GM12872 (cell line): ENCODE data around the gene RYR1.

Experiments
- TF ChIP-seq, protein P1 (sequence below): IDR thresholded peaks from 3 replicates; pipeline ENCODE4 v1.5.1; 2011; ENCODE audit warnings: low read depth, mild to moderate bottlenecking, low read length, moderate library complexity; ENCODE audit not compliant: insufficient read depth

RYR1 gene

DNA sequence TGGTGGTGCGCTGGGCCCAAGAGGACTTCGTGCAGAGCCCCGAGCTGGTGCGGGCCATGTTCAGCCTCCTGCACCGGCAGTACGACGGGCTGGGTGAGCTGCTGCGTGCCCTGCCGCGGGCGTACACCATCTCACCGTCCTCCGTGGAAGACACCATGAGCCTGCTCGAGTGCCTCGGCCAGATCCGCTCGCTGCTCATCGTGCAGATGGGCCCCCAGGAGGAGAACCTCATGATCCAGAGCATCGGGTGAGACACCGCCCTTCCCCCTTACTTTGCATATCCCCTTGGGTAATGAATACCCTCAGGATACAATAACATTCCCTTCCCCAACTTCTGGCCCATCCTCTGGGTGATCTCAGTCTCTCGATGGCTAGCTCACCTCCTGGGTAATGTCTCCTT, 60.9 kb downstream of the RYR1 start:
- TF ChIP-seq, protein P1, sequence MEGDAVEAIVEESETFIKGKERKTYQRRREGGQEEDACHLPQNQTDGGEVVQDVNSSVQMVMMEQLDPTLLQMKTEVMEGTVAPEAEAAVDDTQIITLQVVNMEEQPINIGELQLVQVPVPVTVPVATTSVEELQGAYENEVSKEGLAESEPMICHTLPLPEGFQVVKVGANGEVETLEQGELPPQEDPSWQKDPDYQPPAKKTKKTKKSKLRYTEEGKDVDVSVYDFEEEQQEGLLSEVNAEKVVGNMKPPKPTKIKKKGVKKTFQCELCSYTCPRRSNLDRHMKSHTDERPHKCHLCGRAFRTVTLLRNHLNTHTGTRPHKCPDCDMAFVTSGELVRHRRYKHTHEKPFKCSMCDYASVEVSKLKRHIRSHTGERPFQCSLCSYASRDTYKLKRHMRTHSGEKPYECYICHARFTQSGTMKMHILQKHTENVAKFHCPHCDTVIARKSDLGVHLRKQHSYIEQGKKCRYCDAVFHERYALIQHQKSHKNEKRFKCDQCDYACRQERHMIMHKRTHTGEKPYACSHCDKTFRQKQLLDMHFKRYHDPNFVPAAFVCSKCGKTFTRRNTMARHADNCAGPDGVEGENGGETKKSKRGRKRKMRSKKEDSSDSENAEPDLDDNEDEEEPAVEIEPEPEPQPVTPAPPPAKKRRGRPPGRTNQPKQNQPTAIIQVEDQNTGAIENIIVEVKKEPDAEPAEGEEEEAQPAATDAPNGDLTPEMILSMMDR, result no peak

DNA sequence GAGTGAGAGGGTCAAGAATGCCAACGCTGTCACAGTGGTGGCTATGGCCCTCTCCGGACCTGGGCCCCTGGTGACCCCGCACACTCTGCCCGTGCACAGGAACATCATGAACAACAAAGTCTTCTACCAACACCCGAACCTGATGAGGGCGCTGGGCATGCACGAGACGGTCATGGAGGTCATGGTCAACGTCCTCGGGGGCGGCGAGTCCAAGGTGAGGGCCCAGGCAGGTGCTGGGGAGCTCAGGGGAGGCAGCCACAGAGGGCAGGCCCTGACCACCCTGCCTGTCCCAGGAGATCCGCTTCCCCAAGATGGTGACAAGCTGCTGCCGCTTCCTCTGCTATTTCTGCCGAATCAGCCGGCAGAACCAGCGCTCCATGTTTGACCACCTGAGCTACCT, 62.6 kb downstream of the RYR1 start:
- TF ChIP-seq, protein P1, result no peak

DNA sequence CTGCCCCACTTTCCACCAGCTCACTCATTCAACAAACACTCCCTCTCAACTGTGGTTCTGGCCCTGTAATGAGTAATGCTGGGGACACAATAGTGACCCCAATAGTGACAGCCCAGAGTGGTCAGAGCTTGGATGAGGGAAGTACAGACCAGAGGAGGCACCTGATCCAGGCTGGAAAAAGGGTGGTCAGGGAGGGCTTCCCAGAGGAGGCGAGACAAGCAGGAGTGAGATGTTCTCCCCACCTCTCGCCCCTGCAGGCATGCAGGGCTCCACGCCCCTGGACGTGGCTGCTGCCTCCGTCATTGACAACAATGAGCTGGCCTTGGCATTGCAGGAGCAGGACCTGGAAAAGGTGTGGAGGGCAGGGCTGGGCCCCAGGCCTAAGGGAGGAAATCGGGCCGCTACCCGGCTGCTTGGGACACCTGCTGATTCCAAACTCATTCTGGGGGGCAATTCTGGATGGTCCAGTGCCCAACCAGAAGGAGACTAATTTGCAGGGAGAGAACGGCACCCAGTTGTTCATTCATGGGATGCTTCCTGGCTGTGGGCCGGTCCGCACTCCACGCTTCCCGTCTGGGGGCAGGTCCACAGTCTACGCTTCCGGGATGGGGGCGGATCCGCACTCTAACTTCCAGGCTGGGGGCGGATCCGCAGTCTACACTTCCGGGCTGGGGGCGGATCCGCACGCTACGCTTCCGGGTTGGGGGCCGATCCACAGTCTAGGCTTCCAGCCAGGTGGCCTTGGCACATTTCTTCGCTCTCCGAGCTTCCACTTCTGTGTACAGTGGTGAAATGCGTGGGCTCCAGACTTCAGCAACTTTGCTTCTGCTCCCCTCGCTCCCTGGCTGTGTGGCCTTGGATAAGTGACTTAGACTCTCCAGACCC, 63.4 kb downstream of the RYR1 start:
- TF ChIP-seq, protein P1, result no peak

DNA sequence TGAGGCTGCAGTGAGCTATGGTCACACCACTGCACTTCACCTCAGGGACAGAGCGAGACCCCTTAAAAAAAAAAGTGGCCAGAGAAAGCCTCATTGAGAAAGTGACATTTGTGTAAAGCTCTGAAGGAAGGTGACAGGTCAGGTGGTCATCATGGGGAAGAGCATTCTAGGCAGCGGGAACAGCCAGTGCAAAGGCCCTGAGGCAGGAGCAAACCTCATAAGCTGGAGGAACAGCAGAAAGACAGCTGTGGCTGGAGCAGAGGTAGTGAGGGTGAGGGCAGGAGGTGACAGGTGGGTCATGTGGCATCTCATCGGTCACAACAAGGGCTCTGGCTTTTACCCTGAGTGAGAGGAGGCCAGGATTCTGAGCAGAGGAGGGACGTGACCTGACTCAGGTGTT, 64.4 kb downstream of the RYR1 start:
- TF ChIP-seq, protein P1, result no peak

DNA sequence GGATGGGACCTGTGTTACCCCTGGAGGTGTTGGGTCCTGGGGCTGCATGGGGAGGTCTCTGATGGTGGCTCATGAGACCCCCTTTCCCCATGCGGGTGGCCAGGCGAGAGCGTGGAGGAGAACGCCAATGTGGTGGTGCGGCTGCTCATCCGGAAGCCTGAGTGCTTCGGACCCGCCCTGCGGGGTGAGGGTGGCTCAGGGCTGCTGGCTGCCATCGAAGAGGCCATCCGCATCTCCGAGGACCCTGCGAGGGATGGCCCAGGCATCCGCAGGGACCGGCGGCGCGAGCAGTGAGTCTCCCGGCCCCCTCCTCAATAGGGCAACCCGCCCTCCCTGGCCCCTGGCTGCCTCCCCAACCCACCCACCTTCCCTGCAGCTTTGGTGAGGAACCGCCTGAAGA, 66.0 kb downstream of the RYR1 start:
- TF ChIP-seq, protein P1, result no peak

DNA sequence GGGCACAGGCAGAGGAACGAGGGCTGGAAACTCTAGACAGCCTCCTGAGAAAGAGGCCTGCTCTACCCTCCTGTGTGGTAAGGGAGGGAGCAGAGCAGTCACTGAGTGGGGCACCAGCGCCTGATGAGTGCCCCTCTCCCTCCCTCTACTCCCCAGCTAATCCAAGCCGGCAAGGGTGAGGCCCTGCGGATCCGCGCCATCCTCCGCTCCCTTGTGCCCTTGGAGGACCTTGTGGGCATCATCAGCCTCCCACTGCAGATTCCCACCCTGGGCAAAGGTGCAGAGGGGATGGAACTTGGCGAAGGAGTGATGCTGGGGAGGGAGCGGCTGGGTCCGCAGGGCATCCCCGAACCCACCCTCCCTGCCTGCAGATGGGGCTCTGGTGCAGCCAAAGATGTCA, 67.0 kb downstream of the RYR1 start:
- TF ChIP-seq, protein P1, result no peak

DNA sequence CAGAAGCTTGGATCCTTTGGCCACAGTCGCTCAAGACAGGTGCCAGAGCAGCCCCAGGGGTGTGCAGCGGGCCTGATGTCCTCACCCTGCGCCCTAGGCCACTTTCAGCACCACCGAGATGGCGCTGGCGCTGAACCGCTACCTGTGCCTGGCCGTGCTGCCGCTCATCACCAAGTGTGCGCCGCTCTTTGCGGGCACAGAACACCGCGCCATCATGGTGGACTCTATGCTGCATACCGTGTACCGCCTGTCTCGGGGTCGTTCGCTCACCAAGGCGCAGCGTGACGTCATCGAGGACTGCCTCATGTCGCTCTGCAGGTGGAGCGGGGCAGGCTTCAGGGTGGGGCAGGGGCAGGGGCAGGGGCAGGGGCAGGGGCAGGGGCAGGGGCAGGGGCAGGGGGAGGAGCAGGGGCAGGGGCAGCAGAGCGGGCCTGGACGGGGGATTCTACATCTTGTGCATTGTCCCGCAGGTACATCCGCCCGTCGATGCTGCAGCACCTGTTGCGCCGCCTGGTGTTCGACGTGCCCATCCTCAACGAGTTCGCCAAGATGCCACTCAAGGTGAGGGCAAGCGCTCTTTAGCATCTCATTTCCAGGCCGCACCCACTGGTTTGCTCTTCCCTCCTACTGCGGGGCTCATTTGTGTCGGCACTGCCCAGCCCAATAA, 69.1 kb downstream of the RYR1 start:
- TF ChIP-seq, protein P1, result no peak
